Ishikawa (cell line): Measurements from ENCODE around the gene TMOD3.

ENCODE experiments used
- CEBPB ChIP-seq: IDR thresholded peaks from 2 replicates; pipeline ENCODE4 v1.6.1; 2012
- CREB1 ChIP-seq: IDR thresholded peaks from 2 replicates; pipeline ENCODE4 v1.6.1; 2012; ENCODE audit warnings: low read depth
- EGR1 ChIP-seq: IDR thresholded peaks from 2 replicates; pipeline ENCODE4 v1.6.1; 2012
- EP300 ChIP-seq: IDR thresholded peaks from 2 replicates; pipeline ENCODE4 v1.6.1; 2012; ENCODE audit warnings: borderline replicate concordance
- FOXM1 ChIP-seq: IDR thresholded peaks from 2 replicates; pipeline ENCODE4 v1.6.1; 2012; ENCODE audit warnings: low read depth, borderline replicate concordance
- NFIC ChIP-seq: IDR thresholded peaks from 2 replicates; pipeline ENCODE4 v1.6.1; 2012
- TAF1 ChIP-seq: IDR thresholded peaks from 2 replicates; pipeline ENCODE4 v1.6.1; 2012; ENCODE audit warnings: low read depth, mild to moderate bottlenecking
- TCF12 ChIP-seq: IDR thresholded peaks from 2 replicates; pipeline ENCODE4 v1.6.1; 2012; ENCODE audit warnings: low read depth
- TEAD4 ChIP-seq: IDR thresholded peaks from 2 replicates; pipeline ENCODE4 v1.6.1; 2012
- USF1 ChIP-seq: IDR thresholded peaks from 2 replicates; pipeline ENCODE4 v1.6.1; 2012
- YY1 ChIP-seq: IDR thresholded peaks from 2 replicates; pipeline ENCODE4 v1.6.1; 2012; ENCODE audit warnings: low read depth
- ZBTB7A ChIP-seq: IDR thresholded peaks from 2 replicates; pipeline ENCODE4 v1.6.1; 2012; ENCODE audit warnings: low read depth
- TF ChIP-seq, protein P1 (sequence below): IDR thresholded peaks from 2 replicates; pipeline ENCODE4 v1.6.1; 2012; ENCODE audit warnings: low read depth, mild to moderate bottlenecking
- TF ChIP-seq, protein P2 (sequence below): IDR thresholded peaks from 2 replicates; pipeline ENCODE4 v1.6.1; 2012

DNA sequence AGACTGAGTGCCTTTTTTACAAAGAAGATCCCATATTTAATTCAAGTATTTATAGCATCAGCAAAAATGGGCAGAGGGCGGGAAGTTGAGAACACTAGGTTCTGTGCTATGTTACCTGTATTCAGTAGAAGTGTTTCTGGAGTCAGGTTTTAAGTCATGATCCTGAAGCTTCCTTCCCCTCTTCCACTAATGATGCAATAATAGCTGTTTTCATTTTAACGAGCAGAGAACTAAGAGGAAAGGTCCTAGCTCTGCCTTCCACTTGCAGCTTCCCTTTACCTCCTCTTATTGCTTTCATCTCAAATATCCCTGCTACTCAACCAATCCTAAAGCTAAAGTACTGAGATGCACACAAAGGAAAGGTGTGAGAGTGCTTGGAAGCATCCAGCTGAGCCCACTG, 16.9 kb upstream of the TMOD3 start:
- no peak for TF ChIP-seq FOXM1
- TF ChIP-seq, protein P1, sequence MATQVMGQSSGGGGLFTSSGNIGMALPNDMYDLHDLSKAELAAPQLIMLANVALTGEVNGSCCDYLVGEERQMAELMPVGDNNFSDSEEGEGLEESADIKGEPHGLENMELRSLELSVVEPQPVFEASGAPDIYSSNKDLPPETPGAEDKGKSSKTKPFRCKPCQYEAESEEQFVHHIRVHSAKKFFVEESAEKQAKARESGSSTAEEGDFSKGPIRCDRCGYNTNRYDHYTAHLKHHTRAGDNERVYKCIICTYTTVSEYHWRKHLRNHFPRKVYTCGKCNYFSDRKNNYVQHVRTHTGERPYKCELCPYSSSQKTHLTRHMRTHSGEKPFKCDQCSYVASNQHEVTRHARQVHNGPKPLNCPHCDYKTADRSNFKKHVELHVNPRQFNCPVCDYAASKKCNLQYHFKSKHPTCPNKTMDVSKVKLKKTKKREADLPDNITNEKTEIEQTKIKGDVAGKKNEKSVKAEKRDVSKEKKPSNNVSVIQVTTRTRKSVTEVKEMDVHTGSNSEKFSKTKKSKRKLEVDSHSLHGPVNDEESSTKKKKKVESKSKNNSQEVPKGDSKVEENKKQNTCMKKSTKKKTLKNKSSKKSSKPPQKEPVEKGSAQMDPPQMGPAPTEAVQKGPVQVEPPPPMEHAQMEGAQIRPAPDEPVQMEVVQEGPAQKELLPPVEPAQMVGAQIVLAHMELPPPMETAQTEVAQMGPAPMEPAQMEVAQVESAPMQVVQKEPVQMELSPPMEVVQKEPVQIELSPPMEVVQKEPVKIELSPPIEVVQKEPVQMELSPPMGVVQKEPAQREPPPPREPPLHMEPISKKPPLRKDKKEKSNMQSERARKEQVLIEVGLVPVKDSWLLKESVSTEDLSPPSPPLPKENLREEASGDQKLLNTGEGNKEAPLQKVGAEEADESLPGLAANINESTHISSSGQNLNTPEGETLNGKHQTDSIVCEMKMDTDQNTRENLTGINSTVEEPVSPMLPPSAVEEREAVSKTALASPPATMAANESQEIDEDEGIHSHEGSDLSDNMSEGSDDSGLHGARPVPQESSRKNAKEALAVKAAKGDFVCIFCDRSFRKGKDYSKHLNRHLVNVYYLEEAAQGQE: no peak
- TF ChIP-seq YY1: no peak
- no peak for TF ChIP-seq TEAD4
- TF ChIP-seq EP300: no peak
- TF ChIP-seq CEBPB: no peak
- TF ChIP-seq CREB1: no peak
- no peak for TF ChIP-seq TAF1
- no peak for TF ChIP-seq ZBTB7A
- TF ChIP-seq, protein P2, sequence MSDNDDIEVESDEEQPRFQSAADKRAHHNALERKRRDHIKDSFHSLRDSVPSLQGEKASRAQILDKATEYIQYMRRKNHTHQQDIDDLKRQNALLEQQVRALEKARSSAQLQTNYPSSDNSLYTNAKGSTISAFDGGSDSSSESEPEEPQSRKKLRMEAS: no peak
- TF ChIP-seq NFIC: no peak
- TF ChIP-seq TCF12: no peak
- TF ChIP-seq EGR1: no peak
- TF ChIP-seq USF1: no peak
